ENCODE data around the gene F2R.

DNA sequence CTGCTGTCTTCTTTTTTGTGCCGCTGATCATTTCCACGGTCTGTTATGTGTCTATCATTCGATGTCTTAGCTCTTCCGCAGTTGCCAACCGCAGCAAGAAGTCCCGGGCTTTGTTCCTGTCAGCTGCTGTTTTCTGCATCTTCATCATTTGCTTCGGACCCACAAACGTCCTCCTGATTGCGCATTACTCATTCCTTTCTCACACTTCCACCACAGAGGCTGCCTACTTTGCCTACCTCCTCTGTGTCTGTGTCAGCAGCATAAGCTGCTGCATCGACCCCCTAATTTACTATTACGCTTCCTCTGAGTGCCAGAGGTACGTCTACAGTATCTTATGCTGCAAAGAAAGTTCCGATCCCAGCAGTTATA lies 17.1 kb downstream of the F2R start:
- TF ChIP-seq, protein P1, sequence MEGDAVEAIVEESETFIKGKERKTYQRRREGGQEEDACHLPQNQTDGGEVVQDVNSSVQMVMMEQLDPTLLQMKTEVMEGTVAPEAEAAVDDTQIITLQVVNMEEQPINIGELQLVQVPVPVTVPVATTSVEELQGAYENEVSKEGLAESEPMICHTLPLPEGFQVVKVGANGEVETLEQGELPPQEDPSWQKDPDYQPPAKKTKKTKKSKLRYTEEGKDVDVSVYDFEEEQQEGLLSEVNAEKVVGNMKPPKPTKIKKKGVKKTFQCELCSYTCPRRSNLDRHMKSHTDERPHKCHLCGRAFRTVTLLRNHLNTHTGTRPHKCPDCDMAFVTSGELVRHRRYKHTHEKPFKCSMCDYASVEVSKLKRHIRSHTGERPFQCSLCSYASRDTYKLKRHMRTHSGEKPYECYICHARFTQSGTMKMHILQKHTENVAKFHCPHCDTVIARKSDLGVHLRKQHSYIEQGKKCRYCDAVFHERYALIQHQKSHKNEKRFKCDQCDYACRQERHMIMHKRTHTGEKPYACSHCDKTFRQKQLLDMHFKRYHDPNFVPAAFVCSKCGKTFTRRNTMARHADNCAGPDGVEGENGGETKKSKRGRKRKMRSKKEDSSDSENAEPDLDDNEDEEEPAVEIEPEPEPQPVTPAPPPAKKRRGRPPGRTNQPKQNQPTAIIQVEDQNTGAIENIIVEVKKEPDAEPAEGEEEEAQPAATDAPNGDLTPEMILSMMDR (IDR thresholded peaks at IDR 0.05) = no peak
- TF ChIP-seq POLR2A (IDR thresholded peaks at IDR 0.05) = no peak

All from testis (tissue), 2 donors.